MM.1S (cell line): ENCODE data around the gene SPATA13.

Experiments used
- CTCF ChIP-seq: fragments of 300-600 bp; sonication (generic); IDR thresholded peaks from 2 replicates; pipeline ENCODE4 v1.5.1; 2016; ENCODE audit warnings: antibody characterized with exemption, low read length, mixed read lengths
- EZH2phosphoT487 ChIP-seq: fragments of 300-600 bp; sonication (generic); IDR thresholded peaks from 2 replicates; pipeline ENCODE4 v1.6.1; 2018; ENCODE audit warnings: antibody characterized with exemption, low read length

- TF ChIP-seq CTCF (no peak), EZH2phosphoT487 (no peak)
Observed at GRCh38 chr13:24161980-24162525, 1.5 kb downstream of the SPATA13 start.
